Nephron (organoid): ENCODE measurements around the gene CDC42EP4.

Source experiments
- H3K27ac Mint-ChIP-seq, 3 experiments: 2 replicates each; pipeline ENCODE4 v1.8.0; 2020; ENCODE audit warnings: mixed read lengths in 3 of 3, mild to moderate bottlenecking in 2 of 3, moderate library complexity in 1 of 3
- H3K27me3 Mint-ChIP-seq: 2 replicates; pipeline ENCODE4 v1.8.0; 2021; ENCODE audit warnings: low read depth, mild to moderate bottlenecking, moderate library complexity, mixed read lengths
- H3K36me3 Mint-ChIP-seq: 2 replicates; pipeline ENCODE4 v1.8.0; 2020; ENCODE audit warnings: low read depth, mixed read lengths
- H3K4me1 Mint-ChIP-seq: 2 replicates; pipeline ENCODE4 v1.8.0; 2020; ENCODE audit warnings: mixed read lengths
- H3K4me3 Mint-ChIP-seq, 3 experiments: 2 replicates each; pipeline ENCODE4 v1.8.0; 2020; ENCODE audit warnings: mild to moderate bottlenecking in 3 of 3, mixed read lengths in 3 of 3, moderate library complexity in 2 of 3
- H3K9me3 Mint-ChIP-seq: 2 replicates; pipeline ENCODE4 v1.8.0; 2020; ENCODE audit warnings: mixed read lengths
- TF ChIP-seq, protein P1 (sequence below), 3 experiments: fragments of 200-600 bp; sonication (generic); IDR thresholded peaks; one replicate each; pipeline ENCODE4 v1.5.0; 2021; ENCODE audit warnings: antibody characterized with exemption in 3 of 3; ENCODE audit not compliant: unreplicated experiment in 3 of 3

CDC42EP4 gene

GRCh38 chr17:73279704-73280103 is 32.1 kb downstream of the CDC42EP4 start:
- H3K9me3 Mint-ChIP-seq, result no peaks in the 10 kb centered on the region
- TF ChIP-seq, protein P1, sequence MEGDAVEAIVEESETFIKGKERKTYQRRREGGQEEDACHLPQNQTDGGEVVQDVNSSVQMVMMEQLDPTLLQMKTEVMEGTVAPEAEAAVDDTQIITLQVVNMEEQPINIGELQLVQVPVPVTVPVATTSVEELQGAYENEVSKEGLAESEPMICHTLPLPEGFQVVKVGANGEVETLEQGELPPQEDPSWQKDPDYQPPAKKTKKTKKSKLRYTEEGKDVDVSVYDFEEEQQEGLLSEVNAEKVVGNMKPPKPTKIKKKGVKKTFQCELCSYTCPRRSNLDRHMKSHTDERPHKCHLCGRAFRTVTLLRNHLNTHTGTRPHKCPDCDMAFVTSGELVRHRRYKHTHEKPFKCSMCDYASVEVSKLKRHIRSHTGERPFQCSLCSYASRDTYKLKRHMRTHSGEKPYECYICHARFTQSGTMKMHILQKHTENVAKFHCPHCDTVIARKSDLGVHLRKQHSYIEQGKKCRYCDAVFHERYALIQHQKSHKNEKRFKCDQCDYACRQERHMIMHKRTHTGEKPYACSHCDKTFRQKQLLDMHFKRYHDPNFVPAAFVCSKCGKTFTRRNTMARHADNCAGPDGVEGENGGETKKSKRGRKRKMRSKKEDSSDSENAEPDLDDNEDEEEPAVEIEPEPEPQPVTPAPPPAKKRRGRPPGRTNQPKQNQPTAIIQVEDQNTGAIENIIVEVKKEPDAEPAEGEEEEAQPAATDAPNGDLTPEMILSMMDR (IDR thresholded peaks at IDR 0.05; ENCODE audit: unreplicated experiment in 3 of 3), result no peak
- H3K27ac Mint-ChIP-seq, result peak overlapping the region in 1 of 3 experiments; percentile 63
- H3K4me3 Mint-ChIP-seq, result no peak overlapping the region
- H3K36me3 Mint-ChIP-seq, result peaks cover 26% of the 10 kb centered on the region
- no peaks in the 10 kb centered on the region for H3K27me3 Mint-ChIP-seq
- H3K4me1 Mint-ChIP-seq, result peaks cover 41% of the 10 kb centered on the region

GRCh38 chr17:73278465-73279453 is 33.0 kb downstream of the CDC42EP4 start:
- Mint-ChIP-seq H3K27ac (peak overlapping the region; percentile 68 to 86 (median 78)), H3K27me3 (no peaks in the 10 kb centered on the region)
- TF ChIP-seq, protein P1 (IDR thresholded peaks at IDR 0.05; ENCODE audit: unreplicated experiment in 3 of 3), result no peak

GRCh38 chr17:73278049-73278464 is 33.7 kb downstream of the CDC42EP4 start:
- no peak overlapping the region for H3K4me3 Mint-ChIP-seq
- H3K36me3 Mint-ChIP-seq, result peaks cover 19% of the 10 kb centered on the region
- peak overlapping the region; percentile 68 to 86 (median 78) for H3K27ac Mint-ChIP-seq
- peaks cover 26% of the 10 kb centered on the region for H3K4me1 Mint-ChIP-seq
- H3K27me3 Mint-ChIP-seq, result no peaks in the 10 kb centered on the region
- TF ChIP-seq, protein P1 (IDR thresholded peaks at IDR 0.05; ENCODE audit: unreplicated experiment in 3 of 3), result no peak
- no peaks in the 10 kb centered on the region for H3K9me3 Mint-ChIP-seq

More at GRCh38 chr17:73278465-73279453, 33.0 kb downstream of the CDC42EP4 start:
- Mint-ChIP-seq H3K4me1 (peaks cover 31% of the 10 kb centered on the region), H3K9me3 (no peaks in the 10 kb centered on the region), H3K4me3 (peak overlapping the region in 2 of 3 experiments; percentile 7 to 11), H3K36me3 (peaks cover 22% of the 10 kb centered on the region)

GRCh38 chr17:73274490-73274889 is 37.3 kb downstream of the CDC42EP4 start:
- H3K27ac Mint-ChIP-seq, result no peak overlapping the region
- H3K36me3 Mint-ChIP-seq, result peaks cover 9% of the 10 kb centered on the region
- H3K9me3 Mint-ChIP-seq, result no peaks in the 10 kb centered on the region
- TF ChIP-seq, protein P1 (IDR thresholded peaks at IDR 0.05; ENCODE audit: unreplicated experiment in 3 of 3), result no peak
- H3K27me3 Mint-ChIP-seq, result no peaks in the 10 kb centered on the region
- H3K4me3 Mint-ChIP-seq, result no peak overlapping the region
- peaks cover 18% of the 10 kb centered on the region for H3K4me1 Mint-ChIP-seq

GRCh38 chr17:73272906-73273218 is 38.9 kb downstream of the CDC42EP4 start:
- Mint-ChIP-seq H3K27me3 (no peaks in the 10 kb centered on the region), H3K9me3 (no peaks in the 10 kb centered on the region), H3K4me1 (peaks cover 4% of the 10 kb centered on the region), H3K4me3 (no peak overlapping the region), H3K36me3 (peaks cover 4% of the 10 kb centered on the region), H3K27ac (no peak overlapping the region)
- TF ChIP-seq, protein P1 (IDR thresholded peaks at IDR 0.05; ENCODE audit: unreplicated experiment in 3 of 3), result no peak
